ENCODE data around the gene URB1. TPM values are rescaled to one million over a fixed set of nuclear protein-coding genes. Genes with fewer than 3 reads are reported as not detected.
"Not testable (repeated sequence)": the region's sequence is repeated elsewhere in the genome, so short reads cannot be mapped to it uniquely, and the experiment has no call there.

Gene URB1
- total RNA-seq, 4 donors from 2014 or later: 11.1 to 24.8 (median 17.9) TPM

DNA sequence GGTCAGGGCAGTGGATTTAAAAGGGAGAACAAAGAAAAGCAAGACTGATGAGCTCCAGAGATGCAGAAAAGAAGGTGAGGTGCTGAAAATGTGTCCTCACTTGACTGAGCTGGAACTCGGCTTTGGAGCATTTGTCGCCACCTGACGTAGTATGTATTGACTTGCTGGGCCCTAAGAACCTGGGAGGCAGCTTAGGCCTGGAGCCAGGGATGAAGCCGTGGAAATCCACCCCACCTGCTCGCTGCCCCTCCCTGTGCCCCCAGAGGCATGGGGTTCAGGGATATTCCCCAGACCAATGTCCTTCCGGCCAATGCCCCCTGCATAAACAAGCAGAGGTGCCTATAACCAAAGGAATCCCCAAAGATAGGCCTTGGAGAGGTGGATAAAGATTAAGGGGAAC, 79.8 kb downstream of the URB1 start:
- no peak for DNase-seq
- no peak overlapping the region for H3K4me3 ChIP-seq
- intact Hi-C loops (cut with DNase I): no loop called here

GRCh38 chr21:32312326-32312725, 80.5 kb downstream of the URB1 start:
- Histone ChIP-seq H3K4me3 (no peak overlapping the region), H3K27me3 (no peaks in the 10 kb centered on the region), H3K9me3 (no peaks in the 10 kb centered on the region), H3K4me1 (no peaks in the 10 kb centered on the region), H3K36me3 (peaks cover 20 to 99% (median 41%) of the 10 kb centered on the region in 3 donors), H3K27ac (no peak overlapping the region)
- TF ChIP-seq POLR2A (IDR thresholded peaks at IDR 0.05) (no peak), CTCF (IDR thresholded peaks at IDR 0.05) (no peak)
- DNase-seq: no peak
- intact Hi-C loops (cut with DNase I): no loop called here
- 89 to 90% methylated on average over 1 to 5 of the region's 5 CpGs for WGBS, 2 donors

More for the DNA sequence above, 79.8 kb downstream of the URB1 start:
- TF ChIP-seq CTCF (IDR thresholded peaks at IDR 0.05): no peak
- no peak for TF ChIP-seq POLR2A (IDR thresholded peaks at IDR 0.05)
- 75 to 92% methylated on average over 3 to 5 of the region's 6 CpGs for WGBS, 2 donors
- Histone ChIP-seq H3K27ac (no peak overlapping the region), H3K9me3 (no peaks in the 10 kb centered on the region), H3K4me1 (no peaks in the 10 kb centered on the region), H3K36me3 (peaks cover 27 to 100% (median 48%) of the 10 kb centered on the region in 3 donors), H3K27me3 (no peaks in the 10 kb centered on the region)

DNA sequence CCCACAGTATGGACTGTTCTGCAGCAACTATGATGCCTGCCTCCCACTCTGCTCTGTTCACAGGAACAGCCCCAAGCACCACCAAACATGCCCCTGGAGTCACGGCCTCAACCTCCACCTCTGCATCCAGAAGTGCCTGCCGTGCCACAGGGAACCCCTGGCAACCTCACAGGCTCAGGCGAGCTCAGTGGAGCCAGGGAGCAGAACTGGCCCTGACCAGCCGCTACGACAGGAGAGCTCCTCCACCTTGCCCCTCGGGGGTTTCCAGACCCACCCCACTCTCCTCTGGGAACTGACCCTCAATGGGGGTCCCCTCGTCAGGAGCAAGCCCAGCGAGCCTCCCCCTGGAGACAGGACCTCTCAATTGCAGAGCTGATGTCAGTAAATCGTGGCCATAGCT, 81.2 kb downstream of the URB1 start:
- Histone ChIP-seq H3K4me3 (no peak overlapping the region), H3K27ac (no peak overlapping the region), H3K27me3 (no peaks in the 10 kb centered on the region), H3K4me1 (no peaks in the 10 kb centered on the region), H3K36me3 (peaks cover 13 to 95% (median 34%) of the 10 kb centered on the region in 3 donors), H3K9me3 (no peaks in the 10 kb centered on the region)
- intact Hi-C loops (cut with DNase I): no loop called here
- DNase-seq: no peak
- 93 to 100% methylated on average over 2 to 3 of the region's 9 CpGs for WGBS, 2 donors
- TF ChIP-seq POLR2A (IDR thresholded peaks at IDR 0.05) (no peak), CTCF (IDR thresholded peaks at IDR 0.05) (no peak)

- 86 to 90% methylated on average over 8 to 9 of the region's 9 CpGs for WGBS, 2 donors
These were observed 81.8 kb downstream of the URB1 start for GRCh38 chr21:32310976-32311375.

GRCh38 chr21:32309906-32310460, 82.8 kb downstream of the URB1 start:
- Histone ChIP-seq H3K27ac (no peak overlapping the region), H3K36me3 (peaks cover 7 to 85% (median 20%) of the 10 kb centered on the region in 3 donors), H3K4me1 (no peaks in the 10 kb centered on the region), H3K27me3 (no peaks in the 10 kb centered on the region), H3K9me3 (no peaks in the 10 kb centered on the region), H3K4me3 (no peak overlapping the region)
- WGBS, 2 donors: 85 to 92% methylated on average over 6 to 7 of the region's 7 CpGs
- intact Hi-C loops (cut with DNase I): no loop called here
- no peak for TF ChIP-seq POLR2A (IDR thresholded peaks at IDR 0.05)
- no peak for TF ChIP-seq CTCF (IDR thresholded peaks at IDR 0.05)
- no peak for DNase-seq

More at GRCh38 chr21:32310976-32311375, 81.8 kb downstream of the URB1 start:
- intact Hi-C loops (cut with DNase I); H3K4me1 ChIP-seq; H3K4me3 ChIP-seq; H3K9me3 ChIP-seq; H3K27ac ChIP-seq; DNase-seq; H3K27me3 ChIP-seq: not testable (repeated sequence)
- peaks cover 7 to 95% (median 28%) of the 10 kb centered on the region in 3 donors for H3K36me3 ChIP-seq

DNA sequence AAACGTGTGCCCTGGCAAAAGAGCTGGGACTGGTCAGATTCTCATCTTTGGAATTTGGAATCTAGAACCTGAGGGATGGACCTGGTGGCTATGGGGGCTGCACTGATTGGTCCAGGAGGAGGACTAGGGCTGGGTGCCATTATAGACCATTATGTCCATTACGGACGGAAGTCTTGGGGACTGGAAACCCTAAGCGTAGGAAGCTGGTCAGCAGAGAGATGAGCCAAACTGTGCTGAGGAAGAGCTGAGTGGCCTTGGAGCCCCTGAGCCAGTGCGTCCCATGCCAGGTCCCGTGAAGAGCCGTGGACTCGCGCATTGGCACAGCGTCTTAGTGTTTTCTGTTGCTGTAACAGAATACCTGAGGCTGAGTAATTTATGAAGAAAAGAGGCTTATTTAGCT, 84.1 kb downstream of the URB1 start:
- no peak for DNase-seq

More for the DNA sequence above, 84.1 kb downstream of the URB1 start:
- Histone ChIP-seq H3K9me3 (no peaks in the 10 kb centered on the region), H3K4me1 (no peaks in the 10 kb centered on the region), H3K27me3 (no peaks in the 10 kb centered on the region), H3K27ac (no peak overlapping the region), H3K4me3 (no peak overlapping the region), H3K36me3 (peaks cover 4 to 72% (median 10%) of the 10 kb centered on the region in 3 donors)
- intact Hi-C loops (cut with DNase I): no loop called here
- TF ChIP-seq CTCF (IDR thresholded peaks at IDR 0.05) (no peak), POLR2A (IDR thresholded peaks at IDR 0.05) (no peak)
- WGBS, 2 donors: 94 to 99% methylated on average over 9 to 10 of the region's 10 CpGs
